ENCODE measurements around the gene C19orf73. TPM values are rescaled to one million over a fixed set of nuclear protein-coding genes. Genes with fewer than 3 reads are reported as not detected.

The C19orf73 gene
- polyA plus RNA-seq, 3 donors = 0.60 to 0.76 (median 0.66) TPM

DNA sequence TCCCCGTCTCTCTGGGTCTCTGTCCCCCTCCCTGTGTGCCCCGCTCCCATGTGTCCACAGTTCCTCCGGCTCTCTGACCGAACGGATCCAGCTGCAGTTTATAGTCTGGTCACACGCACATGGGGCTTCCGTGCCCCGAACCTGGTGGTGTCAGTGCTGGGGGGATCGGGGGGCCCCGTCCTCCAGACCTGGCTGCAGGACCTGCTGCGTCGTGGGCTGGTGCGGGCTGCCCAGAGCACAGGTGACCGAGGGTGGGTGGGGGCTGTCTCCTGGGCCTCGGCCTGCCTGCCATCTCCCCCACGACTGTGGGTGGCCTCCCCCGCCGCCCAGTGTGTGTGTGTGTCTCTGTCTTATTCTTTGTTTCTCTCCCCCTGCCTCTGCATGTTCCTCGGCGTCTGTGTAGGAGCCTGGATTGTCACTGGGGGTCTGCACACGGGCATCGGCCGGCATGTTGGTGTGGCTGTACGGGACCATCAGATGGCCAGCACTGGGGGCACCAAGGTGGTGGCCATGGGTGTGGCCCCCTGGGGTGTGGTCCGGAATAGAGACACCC is 49.0 kb upstream of the C19orf73 start:
- no peak overlapping the region for H3K4me3 ChIP-seq (replicated peaks in 1 of 3; ENCODE audit: low read depth in 2 of 3, low read length in 3 of 3)
- no peaks in the 10 kb centered on the region for H3K79me2 ChIP-seq (ENCODE audit: insufficient read depth, low read length)
- no peaks in the 10 kb centered on the region for H3K36me3 ChIP-seq (replicated peaks in 1 of 2; ENCODE audit: control insufficient read depth in 1 of 2, insufficient read depth in 2 of 2, low read length in 2 of 2)
- H3K4me2 ChIP-seq (replicated peaks; ENCODE audit: extremely low read depth, low read length, poor library complexity, severe bottlenecking) = no peak overlapping the region
- H2AFZ ChIP-seq (ENCODE audit: insufficient read depth, low read depth, low read length, poor library complexity, severe bottlenecking) = no peak overlapping the region
- H3K27ac ChIP-seq (ENCODE audit: low read depth in 1 of 2, low read length in 2 of 2) = no peak overlapping the region
- no peaks in the 10 kb centered on the region for H3K9me3 ChIP-seq (replicated peaks in 1 of 2; ENCODE audit: control insufficient read depth in 1 of 2, insufficient read depth in 1 of 2, low read length in 2 of 2)
- 97% methylated on average over 10 of the region's 25 CpGs for WGBS (ENCODE audit: insufficient coverage)
- no peaks in the 10 kb centered on the region for H3K36me3 Mint-ChIP-seq
- TF ChIP-seq CTCF (IDR thresholded peaks at IDR 0.05) = no peak
- H3K4me3 Mint-ChIP-seq = no peak overlapping the region
- H3K27me3 ChIP-seq (ENCODE audit: control insufficient read depth in 2 of 2, insufficient read depth in 2 of 2, low read length in 2 of 2) = no peaks in the 10 kb centered on the region
- no peak for DNase-seq
- H4K20me1 ChIP-seq (ENCODE audit: insufficient read depth, low read length) = no peaks in the 10 kb centered on the region
- no peak overlapping the region for H3K27ac Mint-ChIP-seq
- H3K4me1 ChIP-seq (ENCODE audit: control insufficient read depth in 1 of 2, insufficient read depth in 2 of 2, low read length in 2 of 2) = no peaks in the 10 kb centered on the region
- no peaks in the 10 kb centered on the region for H3K9me3 Mint-ChIP-seq
- H3K27me3 Mint-ChIP-seq (ENCODE audit: low read depth in 3 of 3) = peaks cover 2 to 18% (median 4%) of the 10 kb centered on the region in 3 donors
- intact Hi-C loops (cut with micrococcal nuclease) = no loop called here
- H3K9ac ChIP-seq (ENCODE audit: insufficient read depth, low read length, poor library complexity, severe bottlenecking) = no peak overlapping the region
- H3K4me1 Mint-ChIP-seq = no peaks in the 10 kb centered on the region

- no peaks in the 10 kb centered on the region for H4K20me1 ChIP-seq (ENCODE audit: insufficient read depth, low read length)
- no peaks in the 10 kb centered on the region for H3K9me3 Mint-ChIP-seq
- H3K4me3 ChIP-seq (replicated peaks in 1 of 3; ENCODE audit: low read depth in 2 of 3, low read length in 3 of 3) = no peak overlapping the region
- no peaks in the 10 kb centered on the region for H3K9me3 ChIP-seq (replicated peaks in 1 of 2; ENCODE audit: control insufficient read depth in 1 of 2, insufficient read depth in 1 of 2, low read length in 2 of 2)
- peaks cover 4 to 18% (median 10%) of the 10 kb centered on the region in 3 donors for H3K27me3 Mint-ChIP-seq (ENCODE audit: low read depth in 3 of 3)
- no peak overlapping the region for H3K27ac ChIP-seq (ENCODE audit: low read depth in 1 of 2, low read length in 2 of 2)
- no peaks in the 10 kb centered on the region for H3K27me3 ChIP-seq (ENCODE audit: control insufficient read depth in 2 of 2, insufficient read depth in 2 of 2, low read length in 2 of 2)
- no peaks in the 10 kb centered on the region for H3K36me3 ChIP-seq (replicated peaks in 1 of 2; ENCODE audit: control insufficient read depth in 1 of 2, insufficient read depth in 2 of 2, low read length in 2 of 2)
- no peak for DNase-seq
- no peak overlapping the region for H3K4me2 ChIP-seq (replicated peaks; ENCODE audit: extremely low read depth, low read length, poor library complexity, severe bottlenecking)
- H3K27ac Mint-ChIP-seq = no peak overlapping the region
- TF ChIP-seq CTCF (IDR thresholded peaks at IDR 0.05) = no peak
- no peaks in the 10 kb centered on the region for H3K36me3 Mint-ChIP-seq
- no peak overlapping the region for H2AFZ ChIP-seq (ENCODE audit: insufficient read depth, low read depth, low read length, poor library complexity, severe bottlenecking)
- H3K4me1 Mint-ChIP-seq = no peaks in the 10 kb centered on the region
- no peak overlapping the region for H3K4me3 Mint-ChIP-seq
- intact Hi-C loops (cut with micrococcal nuclease) = no loop called here
- 91% methylated on average over 30 of the region's 30 CpGs for WGBS (ENCODE audit: insufficient coverage)
- H3K79me2 ChIP-seq (ENCODE audit: insufficient read depth, low read length) = no peaks in the 10 kb centered on the region
- no peaks in the 10 kb centered on the region for H3K4me1 ChIP-seq (ENCODE audit: control insufficient read depth in 1 of 2, insufficient read depth in 2 of 2, low read length in 2 of 2)
- H3K9ac ChIP-seq (ENCODE audit: insufficient read depth, low read length, poor library complexity, severe bottlenecking) = no peak overlapping the region
Measured at GRCh38 chr19:49165865-49166301, 46.9 kb upstream of the C19orf73 start.

All from CD14-positive monocyte (primary cell).